ENCODE results near the gene PTGFRN. TPM values are rescaled to one million over a fixed set of nuclear protein-coding genes. Genes with fewer than 3 reads are reported as not detected.

The PTGFRN gene
- total RNA-seq, 1 experiment from 2014 or later = 57.4 TPM

GRCh38 chr1:116951200-116951935, 41.7 kb downstream of the PTGFRN start:
- Histone ChIP-seq H2AFZ (ENCODE audit: low read length) (no peak overlapping the region), H3K79me2 (ENCODE audit: low read length) (no peaks in the 10 kb centered on the region), H3K4me2 (ENCODE audit: low read length) (no peak overlapping the region), H4K20me1 (ENCODE audit: low read length) (no peaks in the 10 kb centered on the region), H3K9ac (ENCODE audit: low read length) (no peak overlapping the region), H3K9me2 (replicated peaks; ENCODE audit: low read length) (no peaks in the 10 kb centered on the region), H3F3A (ENCODE audit: low read length, unreplicated experiment) (no peaks in the 10 kb centered on the region), H3K4me1 (ENCODE audit: insufficient read depth, low read length) (no peaks in the 10 kb centered on the region), H3K9me3 (ENCODE audit: low read length) (no peaks in the 10 kb centered on the region), H3K36me3 (ENCODE audit: low read depth, low read length) (peaks cover 8% of the 10 kb centered on the region; the same call in 1 of the 2 replicates), H3K27ac (ENCODE audit: low read length) (no peak overlapping the region), H3K4me3 (ENCODE audit: low read length) (no peak overlapping the region), H3K27me3 (ENCODE audit: low read length) (no peaks in the 10 kb centered on the region)
- CTCF ChIA-PET = no interaction called here
- intact Hi-C loops (cut with micrococcal nuclease) = no loop called here
- ATAC-seq (no peak; the same call in none of the 2 replicates), DNase-seq (peak; percentile 26)
- TF ChIP-seq EZH2phosphoT487 (IDR thresholded peaks at IDR 0.05; ENCODE audit: borderline replicate concordance, low read length) (no peak), CTCF (conservative IDR thresholded peaks at IDR 0.05; ENCODE audit: low read depth, low read length) (no peak), EZH2 (IDR thresholded peaks at IDR 0.05; ENCODE audit: low read length, unreplicated experiment) (no peak)
- POLR2A ChIA-PET (ENCODE audit: unreplicated experiment) = no interaction called here
- no TSS peak for BruUV-seq (replicated peaks)

- ATAC-seq (no peak), DNase-seq (no peak)
- Histone ChIP-seq H3K36me3 (ENCODE audit: low read depth, low read length) (peaks cover 8% of the 10 kb centered on the region; the same call in 1 of the 2 replicates), H3K9me3 (ENCODE audit: low read length) (no peaks in the 10 kb centered on the region), H3K4me3 (ENCODE audit: low read length) (no peak overlapping the region), H3K9me2 (replicated peaks; ENCODE audit: low read length) (no peaks in the 10 kb centered on the region), H3K9ac (ENCODE audit: low read length) (no peak overlapping the region), H3K4me2 (ENCODE audit: low read length) (no peak overlapping the region), H3K27me3 (ENCODE audit: low read length) (no peaks in the 10 kb centered on the region), H3F3A (ENCODE audit: low read length, unreplicated experiment) (no peaks in the 10 kb centered on the region), H3K4me1 (ENCODE audit: insufficient read depth, low read length) (no peaks in the 10 kb centered on the region), H2AFZ (ENCODE audit: low read length) (no peak overlapping the region), H4K20me1 (ENCODE audit: low read length) (no peaks in the 10 kb centered on the region), H3K27ac (ENCODE audit: low read length) (no peak overlapping the region), H3K79me2 (ENCODE audit: low read length) (no peaks in the 10 kb centered on the region)
- no peak for TF ChIP-seq EZH2 (IDR thresholded peaks at IDR 0.05; ENCODE audit: low read length, unreplicated experiment)
- no peak for TF ChIP-seq EZH2phosphoT487 (IDR thresholded peaks at IDR 0.05; ENCODE audit: borderline replicate concordance, low read length)
- no peak for TF ChIP-seq CTCF (conservative IDR thresholded peaks at IDR 0.05; ENCODE audit: low read depth, low read length)
- ChIA-PET CTCF (no interaction called here), POLR2A (ENCODE audit: unreplicated experiment) (no interaction called here)
- no TSS peak for BruUV-seq (replicated peaks)
- intact Hi-C loops (cut with micrococcal nuclease) = no loop called here
These were observed 43.1 kb downstream of the PTGFRN start for GRCh38 chr1:116952738-116953275.

- H3K9me3 ChIP-seq (ENCODE audit: low read length) = no peaks in the 10 kb centered on the region
- H3K36me3 ChIP-seq (ENCODE audit: low read depth, low read length) = peaks cover 5% of the 10 kb centered on the region; the same call in 1 of the 2 replicates
- H3K9ac ChIP-seq (ENCODE audit: low read length) = no peak overlapping the region
- no peaks in the 10 kb centered on the region for H3K9me2 ChIP-seq (replicated peaks; ENCODE audit: low read length)
- TF ChIP-seq CTCF (conservative IDR thresholded peaks at IDR 0.05; ENCODE audit: low read depth, low read length) (no peak), EZH2phosphoT487 (IDR thresholded peaks at IDR 0.05; ENCODE audit: borderline replicate concordance, low read length) (no peak), EZH2 (IDR thresholded peaks at IDR 0.05; ENCODE audit: low read length, unreplicated experiment) (no peak)
- intact Hi-C loops (cut with micrococcal nuclease) = no loop called here
- ChIA-PET POLR2A (ENCODE audit: unreplicated experiment) (no interaction called here), CTCF (no interaction called here)
- H3K4me3 ChIP-seq (ENCODE audit: low read length) = no peak overlapping the region
- DNase-seq = no peak
- no peak for ATAC-seq
- H3K79me2 ChIP-seq (ENCODE audit: low read length) = no peaks in the 10 kb centered on the region
- H2AFZ ChIP-seq (ENCODE audit: low read length) = no peak overlapping the region
- H3K27me3 ChIP-seq (ENCODE audit: low read length) = no peaks in the 10 kb centered on the region
- no TSS peak for BruUV-seq (replicated peaks)
- no peak overlapping the region for H3K4me2 ChIP-seq (ENCODE audit: low read length)
- H3F3A ChIP-seq (ENCODE audit: low read length, unreplicated experiment) = no peaks in the 10 kb centered on the region
- no peaks in the 10 kb centered on the region for H3K4me1 ChIP-seq (ENCODE audit: insufficient read depth, low read length)
- no peaks in the 10 kb centered on the region for H4K20me1 ChIP-seq (ENCODE audit: low read length)
- H3K27ac ChIP-seq (ENCODE audit: low read length) = no peak overlapping the region
These were observed 44.7 kb downstream of the PTGFRN start for GRCh38 chr1:116954440-116954839.
